Mesenchymal stem cell (in vitro differentiated cells and primary cell): Measurements from ENCODE around the gene SLC35E1.
A peak's percentile ranks its signal among the peaks of the same experiment; 100 is the strongest.

Source experiments
- DNase-seq: peaks from one replicate; pipeline ENCODE4 v3.0.0-alpha.2; 2013
- H2AFZ ChIP-seq: one replicate; pipeline ENCODE4 v1.6.1; 2013; ENCODE audit warnings: low read depth, mild to moderate bottlenecking, control low read depth, inconsistent platforms, low read length, moderate library complexity
- H2AK5ac ChIP-seq: 2 replicates; pipeline ENCODE4 v1.6.1; 2013; ENCODE audit warnings: low read length, moderate library complexity, mild to moderate bottlenecking, inconsistent platforms; ENCODE audit not compliant: severe bottlenecking
- H2BK120ac ChIP-seq: one replicate; pipeline ENCODE4 v1.6.1; 2013; ENCODE audit warnings: low read depth, mild to moderate bottlenecking, inconsistent platforms, low read length, moderate library complexity
- H2BK12ac ChIP-seq, 2 experiments: one replicate each; pipeline ENCODE4 v1.6.1; 2013; ENCODE audit warnings: inconsistent platforms in 2 of 2, low read length in 2 of 2, mild to moderate bottlenecking in 2 of 2, moderate library complexity in 2 of 2, control low read depth in 1 of 2
- H2BK15ac ChIP-seq: one replicate; pipeline ENCODE4 v1.6.1; 2013; ENCODE audit warnings: mild to moderate bottlenecking, low read depth, inconsistent platforms; ENCODE audit not compliant: poor library complexity, severe bottlenecking
- H2BK5ac ChIP-seq: 2 replicates; pipeline ENCODE4 v1.6.1; 2013; ENCODE audit warnings: low read depth, mild to moderate bottlenecking, low read length, control low read depth, inconsistent platforms; ENCODE audit not compliant: poor library complexity, severe bottlenecking
- H3K14ac ChIP-seq, 2 experiments: one replicate each; pipeline ENCODE4 v1.6.1; 2013; ENCODE audit warnings: inconsistent platforms in 2 of 2, low read length in 2 of 2, control low read depth in 1 of 2, mild to moderate bottlenecking in 1 of 2, moderate library complexity in 1 of 2
- H3K18ac ChIP-seq, 2 experiments: one replicate each; pipeline ENCODE4 v1.6.1; 2013; ENCODE audit warnings: inconsistent platforms in 2 of 2, low read length in 2 of 2, control low read depth in 1 of 2, low read depth in 1 of 2, mild to moderate bottlenecking in 1 of 2
- H3K23ac ChIP-seq, 2 experiments: one replicate each; pipeline ENCODE4 v1.6.1; 2013; ENCODE audit warnings: inconsistent platforms in 2 of 2, low read length in 2 of 2, mild to moderate bottlenecking in 2 of 2, moderate library complexity in 2 of 2, control low read depth in 1 of 2
- H3K27ac ChIP-seq: 2 replicates; pipeline ENCODE4 v1.5.1; 2013; ENCODE audit warnings: mild to moderate bottlenecking, moderate library complexity, low read length, control low read depth, inconsistent platforms; ENCODE audit not compliant: poor library complexity, severe bottlenecking
- H3K27me3 ChIP-seq, 2 experiments: 2 replicates each; pipeline versions ENCODE4 v1.6.1 to v1.7.0; 2013; ENCODE audit warnings: low read length in 2 of 2, mild to moderate bottlenecking in 2 of 2, moderate library complexity in 2 of 2, control low read depth in 1 of 2, inconsistent platforms in 1 of 2; ENCODE audit not compliant: control insufficient read depth in 1 of 2, insufficient read depth in 1 of 2
- H3K36me3 ChIP-seq, 2 experiments: 2 replicates each; pipeline versions ENCODE4 v1.6.1 to v1.7.0; 2013; ENCODE audit warnings: low read length in 2 of 2, control low read depth in 1 of 2, inconsistent platforms in 1 of 2, low read depth in 1 of 2, mild to moderate bottlenecking in 1 of 2; ENCODE audit not compliant: insufficient read depth in 2 of 2, control insufficient read depth in 1 of 2
- H3K4ac ChIP-seq, 2 experiments: one replicate each; pipeline ENCODE4 v1.6.1; 2013; ENCODE audit warnings: inconsistent platforms in 2 of 2, low read length in 2 of 2, mild to moderate bottlenecking in 2 of 2, moderate library complexity in 2 of 2, control low read depth in 1 of 2, low read depth in 1 of 2
- H3K4me1 ChIP-seq: 2 replicates; pipeline ENCODE4 v1.6.1; 2013; ENCODE audit warnings: low read depth, low read length, control low read depth; ENCODE audit not compliant: control insufficient read depth, insufficient read depth
- H3K4me2 ChIP-seq: 2 replicates; pipeline ENCODE4 v1.6.1; 2013; ENCODE audit warnings: low read length, mild to moderate bottlenecking, inconsistent platforms; ENCODE audit not compliant: poor library complexity, severe bottlenecking
- H3K4me3 ChIP-seq, 2 experiments: 2 replicates each; pipeline versions ENCODE4 v1.5.1 to v1.7.0; 2013; ENCODE audit warnings: low read length in 2 of 2, mild to moderate bottlenecking in 2 of 2, control low read depth in 1 of 2, low read depth in 1 of 2; ENCODE audit not compliant: insufficient read depth in 1 of 2
- H3K79me1 ChIP-seq: replicated peaks from 2 replicates; pipeline ENCODE4 v1.6.1; 2013; ENCODE audit warnings: mild to moderate bottlenecking, control low read depth, low read length, inconsistent platforms; ENCODE audit not compliant: poor library complexity, severe bottlenecking
- H3K9ac ChIP-seq: 2 replicates; pipeline ENCODE4 v1.7.0; 2013; ENCODE audit warnings: mild to moderate bottlenecking, low read length, moderate library complexity
- H3K9me3 ChIP-seq: 2 replicates; pipeline ENCODE4 v1.7.0; 2013; ENCODE audit warnings: mild to moderate bottlenecking, low read length; ENCODE audit not compliant: control insufficient read depth
- H4K8ac ChIP-seq: one replicate; pipeline ENCODE4 v1.6.1; 2013; ENCODE audit warnings: inconsistent platforms, mild to moderate bottlenecking, low read length, moderate library complexity
- H4K91ac ChIP-seq: one replicate; pipeline ENCODE4 v1.6.1; 2013; ENCODE audit warnings: mild to moderate bottlenecking, low read length, inconsistent platforms
- WGBS: methylation state at CpG from one replicate; pipeline ENCODE4 v1.1.7; 2013; ENCODE audit warnings: mixed read lengths; 5-methylcytosine and 5-hydroxymethylcytosine counted together

The SLC35E1 gene

DNA sequence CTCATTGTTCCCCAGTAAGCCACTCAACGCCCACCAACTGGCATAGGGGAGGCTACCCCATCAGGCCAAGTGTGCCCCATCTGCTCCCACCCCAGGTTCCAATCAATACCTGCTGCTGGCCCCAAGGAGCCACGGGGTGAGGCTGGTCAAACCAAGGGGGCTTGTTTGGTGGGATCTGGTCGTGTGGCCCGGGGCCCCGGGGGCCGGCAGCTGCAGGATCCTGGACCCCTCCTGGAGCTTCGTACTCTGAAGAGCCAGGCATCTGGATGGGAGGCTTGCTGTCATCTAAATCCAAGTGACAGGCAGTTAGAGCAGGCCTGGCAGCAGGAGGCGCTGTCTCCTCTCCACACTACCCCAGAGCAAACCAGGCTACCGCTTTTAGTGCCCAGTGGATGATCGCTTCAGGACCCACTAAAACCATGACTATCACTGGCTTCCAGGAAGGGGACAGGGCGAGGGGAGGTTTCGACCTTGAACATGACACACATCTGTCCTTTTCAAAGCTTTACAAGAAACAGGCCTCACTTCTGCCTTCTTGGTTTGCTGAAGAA is 44.2 kb downstream of the SLC35E1 start:
- Histone ChIP-seq H2BK15ac (no peak overlapping the region), H3K27me3 (no peaks in the 10 kb centered on the region), H4K8ac (no peak overlapping the region), H3K9ac (no peak overlapping the region), H3K4ac (no peak overlapping the region), H2AFZ (no peak overlapping the region), H2AK5ac (no peak overlapping the region), H3K9me3 (no peaks in the 10 kb centered on the region), H3K79me1 (peaks cover 59% of the 10 kb centered on the region), H3K4me1 (peaks cover 2% of the 10 kb centered on the region), H2BK5ac (no peak overlapping the region), H3K36me3 (peaks cover 94 to 99% of the 10 kb centered on the region in 2 experiments), H3K27ac (no peak overlapping the region), H2BK120ac (no peak overlapping the region), H4K91ac (no peak overlapping the region), H3K23ac (no peak overlapping the region), H2BK12ac (no peak overlapping the region), H3K18ac (no peak overlapping the region), H3K4me2 (no peak overlapping the region), H3K4me3 (no peak overlapping the region), H3K14ac (no peak overlapping the region)
- DNase-seq, result peak; percentile 18
- 94% methylated on average over 12 of the region's 12 CpGs for WGBS

DNA sequence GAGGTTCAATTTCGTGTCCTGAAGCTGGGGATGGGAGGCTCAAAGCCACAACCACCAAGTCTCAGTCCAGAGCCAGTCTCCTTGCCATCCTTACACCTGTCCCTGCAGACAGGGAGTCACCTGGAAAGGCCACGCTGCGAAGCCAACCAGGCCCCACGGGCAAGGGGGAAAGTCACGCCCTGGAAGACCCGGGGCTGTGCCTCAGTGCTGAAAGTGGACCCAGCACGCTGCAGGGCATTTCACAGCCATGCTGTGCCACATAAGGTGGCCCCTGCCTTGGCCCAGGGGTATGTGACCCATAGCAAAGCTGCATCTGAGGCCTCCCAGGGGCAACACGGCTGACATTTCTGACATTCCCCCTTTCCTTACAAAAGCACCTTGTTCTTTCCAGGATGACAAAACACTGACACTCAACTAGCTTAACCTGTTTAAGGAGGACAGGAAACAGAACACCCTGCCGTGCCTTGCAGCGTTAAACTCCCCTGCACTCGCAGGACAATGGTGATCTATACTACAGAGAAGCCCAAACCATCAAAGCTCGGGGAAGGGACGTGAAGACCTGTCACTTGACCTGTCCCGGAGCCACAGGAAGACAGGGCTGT is 44.8 kb downstream of the SLC35E1 start:
- Histone ChIP-seq H3K23ac (no peak overlapping the region), H3K9me3 (no peaks in the 10 kb centered on the region), H2BK120ac (no peak overlapping the region), H3K14ac (no peak overlapping the region), H2BK12ac (no peak overlapping the region), H3K36me3 (peaks cover 94 to 99% of the 10 kb centered on the region in 2 experiments), H4K8ac (no peak overlapping the region), H3K18ac (no peak overlapping the region), H2AK5ac (no peak overlapping the region), H3K4ac (no peak overlapping the region), H2BK15ac (no peak overlapping the region), H3K9ac (no peak overlapping the region), H2BK5ac (no peak overlapping the region), H3K4me1 (peaks cover 2% of the 10 kb centered on the region), H3K79me1 (peaks cover 57% of the 10 kb centered on the region), H4K91ac (no peak overlapping the region), H3K27ac (no peak overlapping the region), H3K4me2 (no peak overlapping the region), H3K4me3 (no peak overlapping the region), H2AFZ (no peak overlapping the region), H3K27me3 (no peaks in the 10 kb centered on the region)
- 90% methylated on average over 14 of the region's 14 CpGs for WGBS
- DNase-seq, result no peak

DNA sequence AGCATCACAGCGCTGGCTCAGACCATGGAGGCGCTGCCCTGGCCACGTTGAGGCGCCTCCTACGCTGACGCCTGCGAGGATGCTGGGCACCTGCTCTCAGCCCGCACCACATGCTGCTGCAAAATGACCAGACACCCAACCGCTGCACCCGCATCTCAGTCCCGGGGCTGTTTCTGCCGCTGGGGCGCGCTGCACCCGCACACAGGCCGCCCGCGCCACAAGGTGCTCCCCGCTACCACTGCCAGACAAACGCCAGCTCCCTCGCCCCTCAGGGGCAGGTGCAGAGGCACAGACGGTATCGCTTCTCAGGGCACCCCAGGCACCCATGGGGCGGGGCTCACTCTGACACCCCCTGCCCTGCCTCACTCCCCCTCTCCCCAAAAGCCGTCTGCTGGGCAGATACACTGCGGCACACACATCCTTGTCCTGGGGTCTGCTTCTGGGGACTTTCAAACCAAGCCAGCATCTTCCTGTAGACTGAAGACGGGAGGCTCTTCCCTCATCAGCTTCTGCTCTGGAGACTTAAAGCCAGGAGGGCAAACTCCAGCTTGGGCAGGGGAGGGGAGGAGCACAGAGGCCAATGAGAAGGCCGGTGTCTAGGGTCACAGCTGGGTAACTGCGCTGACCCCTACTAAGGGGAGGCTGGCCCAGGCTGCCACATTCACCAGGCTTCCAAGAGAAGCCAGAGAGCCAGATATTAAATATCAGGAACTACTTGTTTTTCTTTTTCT is 46.3 kb downstream of the SLC35E1 start:
- Histone ChIP-seq H3K4ac (no peak overlapping the region), H2BK5ac (no peak overlapping the region), H3K27me3 (no peaks in the 10 kb centered on the region), H3K9ac (no peak overlapping the region), H3K36me3 (peaks cover 94 to 96% of the 10 kb centered on the region in 2 experiments), H3K4me2 (no peak overlapping the region), H2BK12ac (no peak overlapping the region), H2BK120ac (no peak overlapping the region), H2BK15ac (no peak overlapping the region), H3K14ac (no peak overlapping the region), H3K4me3 (no peak overlapping the region), H3K18ac (no peak overlapping the region), H3K79me1 (peaks cover 51% of the 10 kb centered on the region), H2AK5ac (no peak overlapping the region), H2AFZ (no peak overlapping the region), H3K4me1 (peaks cover 2% of the 10 kb centered on the region), H3K27ac (no peak overlapping the region), H4K8ac (no peak overlapping the region), H3K23ac (no peak overlapping the region), H4K91ac (no peak overlapping the region), H3K9me3 (no peaks in the 10 kb centered on the region)
- DNase-seq, result no peak
- 97% methylated on average over 29 of the region's 29 CpGs for WGBS

DNA sequence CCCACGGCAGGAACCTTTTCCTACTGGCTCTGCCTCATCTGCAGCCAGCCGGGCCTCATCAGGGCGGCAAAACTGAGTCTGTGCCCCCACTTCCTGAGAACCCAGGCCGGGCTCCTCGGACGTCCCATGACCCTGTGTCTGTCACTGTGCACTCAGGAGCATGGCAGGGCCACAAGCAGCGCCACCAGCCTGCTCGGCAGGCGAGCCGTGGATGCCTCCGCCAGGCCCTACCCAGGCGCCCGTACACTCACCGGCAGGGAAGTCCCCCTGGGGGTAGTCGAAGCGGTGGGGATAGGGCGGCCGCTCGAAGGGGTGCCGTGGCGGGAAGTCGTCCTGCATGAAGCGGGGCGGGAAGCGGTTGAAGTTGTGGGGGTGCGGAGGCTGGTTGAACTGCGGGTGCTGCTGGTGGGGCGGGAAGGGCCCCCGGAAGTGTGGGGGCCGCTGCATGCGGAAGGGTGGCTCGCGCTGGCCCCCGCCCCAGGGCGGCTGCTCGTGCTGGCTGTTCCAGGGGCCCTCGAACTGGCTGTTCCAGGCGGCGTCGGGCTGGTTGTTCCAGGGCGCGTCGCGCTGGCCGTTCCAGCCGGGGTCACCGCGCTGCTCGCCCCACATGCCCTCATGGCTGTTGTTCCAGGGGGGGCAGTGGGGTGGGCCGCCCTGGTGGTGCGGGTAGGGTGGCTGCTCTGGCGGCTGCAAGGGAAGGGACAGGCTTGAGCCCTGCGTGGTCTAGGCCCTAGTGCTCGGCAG is 47.1 kb downstream of the SLC35E1 start:
- Histone ChIP-seq H3K18ac (no peak overlapping the region), H3K27ac (no peak overlapping the region), H4K91ac (no peak overlapping the region), H2BK12ac (no peak overlapping the region), H3K4me3 (no peak overlapping the region), H2AFZ (no peak overlapping the region), H3K79me1 (peaks cover 50% of the 10 kb centered on the region), H2BK120ac (no peak overlapping the region), H4K8ac (no peak overlapping the region), H2BK15ac (no peak overlapping the region), H3K27me3 (no peaks in the 10 kb centered on the region), H2AK5ac (no peak overlapping the region), H3K9me3 (no peaks in the 10 kb centered on the region), H3K4me2 (no peak overlapping the region), H3K23ac (no peak overlapping the region), H3K36me3 (peaks cover 94 to 96% of the 10 kb centered on the region in 2 experiments), H3K4me1 (peaks cover 2% of the 10 kb centered on the region), H2BK5ac (no peak overlapping the region), H3K14ac (no peak overlapping the region), H3K9ac (no peak overlapping the region), H3K4ac (no peak overlapping the region)
- no peak for DNase-seq
- WGBS, result 98% methylated on average over 48 of the region's 54 CpGs
